Liver (tissue), 9 donors: ENCODE results near the gene RPS6KC1. TPM values are rescaled to one million over a fixed set of nuclear protein-coding genes. Genes with fewer than 3 reads are reported as not detected.

Source experiments
- DNase-seq: peaks from one replicate; pipeline ENCODE4 v3.0.0-alpha.2; 2017; ENCODE audit warnings: low spot score
- H3K27ac ChIP-seq, 2 donors: one replicate each; pipeline ENCODE4 v1.7.0; 2013; ENCODE audit warnings: inconsistent platforms in 2 of 2, low read length in 2 of 2, control low read depth in 1 of 2, low read depth in 1 of 2, mild to moderate bottlenecking in 1 of 2
- H3K27me3 ChIP-seq, 4 donors: one replicate each; pipeline versions ENCODE4 v1.6.1 to v1.7.0; 2013; ENCODE audit warnings: low read length in 3 of 4, inconsistent platforms in 1 of 4, mild to moderate bottlenecking in 1 of 4, moderate library complexity in 1 of 4; ENCODE audit not compliant: control insufficient read depth in 4 of 4, insufficient read depth in 4 of 4
- H3K36me3 ChIP-seq, 4 donors: one replicate each; pipeline versions ENCODE4 v1.6.1 to v1.7.0; 2013; ENCODE audit warnings: low read length in 3 of 4, mild to moderate bottlenecking in 3 of 4, low read depth in 1 of 4, moderate library complexity in 1 of 4; ENCODE audit not compliant: control insufficient read depth in 4 of 4, insufficient read depth in 3 of 4
- H3K4me1 ChIP-seq, 4 donors: one replicate each; pipeline versions ENCODE4 v1.6.1 to v1.7.0; 2013; ENCODE audit warnings: low read length in 3 of 4, mild to moderate bottlenecking in 3 of 4, moderate library complexity in 1 of 4; ENCODE audit not compliant: control insufficient read depth in 4 of 4, insufficient read depth in 4 of 4
- H3K4me3 ChIP-seq, 3 donors: one replicate each; pipeline versions ENCODE4 v1.6.1 to v1.7.0; 2013; ENCODE audit warnings: low read length in 3 of 3, control low read depth in 1 of 3, low read depth in 1 of 3, mild to moderate bottlenecking in 1 of 3
- H3K9ac ChIP-seq, 2 donors: one replicate each; pipeline ENCODE4 v1.7.0; 2013; ENCODE audit warnings: low read length in 2 of 2, mild to moderate bottlenecking in 2 of 2, moderate library complexity in 2 of 2, control low read depth in 1 of 2, low read depth in 1 of 2
- H3K9me3 ChIP-seq, 4 donors: one replicate each; pipeline versions ENCODE4 v1.6.1 to v1.7.0; 2013; ENCODE audit warnings: low read length in 3 of 4; ENCODE audit not compliant: control insufficient read depth in 4 of 4
- CTCF ChIP-seq: fragments of 150-350 bp; IDR thresholded peaks from 2 replicates; pipeline ENCODE4 v1.5.1; 2017; ENCODE audit warnings: improper control_type of control experiment, low read depth, low read length; ENCODE audit not compliant: missing input control
- EGR1 ChIP-seq, 2 donors: IDR thresholded peaks; 2 replicates each; pipeline ENCODE4 v1.6.1; 2016 to 2018; ENCODE audit warnings: antibody characterized with exemption in 2 of 2, low read depth in 2 of 2
- FOXA1 ChIP-seq: IDR thresholded peaks from 2 replicates; pipeline ENCODE4 v1.6.1; 2016; ENCODE audit warnings: antibody characterized with exemption
- FOXA2 ChIP-seq: IDR thresholded peaks from 2 replicates; pipeline ENCODE4 v1.6.1; 2016; ENCODE audit warnings: antibody characterized with exemption
- GABPA ChIP-seq, 2 donors: IDR thresholded peaks in 1 of 2; conservative IDR thresholded peaks in 1 of 2; 2 replicates each; pipeline ENCODE4 v1.6.1; 2016; ENCODE audit warnings: antibody characterized with exemption in 2 of 2, mild to moderate bottlenecking in 1 of 2, moderate library complexity in 1 of 2
- HNF4A ChIP-seq, 2 donors: conservative IDR thresholded peaks; 2 replicates each; pipeline ENCODE4 v1.6.1; 2016; ENCODE audit warnings: antibody characterized with exemption in 2 of 2, mild to moderate bottlenecking in 2 of 2
- HNF4G ChIP-seq: IDR thresholded peaks from 2 replicates; pipeline ENCODE4 v1.6.1; 2016; ENCODE audit warnings: antibody characterized with exemption
- JUND ChIP-seq, 2 donors: IDR thresholded peaks; 2 replicates each; pipeline ENCODE4 v1.6.1; 2016; ENCODE audit warnings: antibody characterized with exemption in 2 of 2
- MAX ChIP-seq: IDR thresholded peaks from 2 replicates; pipeline ENCODE4 v1.6.1; 2016; ENCODE audit warnings: antibody characterized with exemption
- NR2F2 ChIP-seq: IDR thresholded peaks from 2 replicates; pipeline ENCODE4 v1.6.1; 2016; ENCODE audit warnings: antibody characterized with exemption
- RXRA ChIP-seq, 2 donors: IDR thresholded peaks; 2 replicates each; pipeline ENCODE4 v1.6.1; 2017 to 2018; ENCODE audit warnings: antibody characterized with exemption in 2 of 2, mild to moderate bottlenecking in 1 of 2
- SP1 ChIP-seq: IDR thresholded peaks from 2 replicates; pipeline ENCODE4 v1.6.1; 2018; ENCODE audit warnings: antibody characterized with exemption, mild to moderate bottlenecking
- TAF1 ChIP-seq: conservative IDR thresholded peaks from 2 replicates; pipeline ENCODE4 v1.6.1; 2016; ENCODE audit warnings: antibody characterized with exemption, mild to moderate bottlenecking
- YY1 ChIP-seq: IDR thresholded peaks from 2 replicates; pipeline ENCODE4 v1.6.1; 2016; ENCODE audit warnings: antibody characterized with exemption, mild to moderate bottlenecking
- WGBS: extraction: QIAGEN DNeasy Blood & Tissue Kit; methylation state at CpG from one replicate; pipeline ENCODE4 v1.1.7; 2013; 5-methylcytosine and 5-hydroxymethylcytosine counted together
- polyA plus RNA-seq, 2 donors: library from polyadenylated mRNA; stranded (reverse) in 1 of 2; unstranded in 1 of 2; fragments of 200-250 nt in 1 of 2; fragments of >200 nt in 1 of 2; fragmentation: Nextera tagmentation in 1 of 2; extraction: Ambion mirVana in 1 of 2; gene quantifications; one replicate each; pipeline versions ENCODE4 v1.2.1 to v1.2.3, GENCODE V29; 2013 to 2015
- total RNA-seq, 2 donors: library from RNA; depleted of rRNA; stranded (reverse); fragments of >200 nt; gene quantifications; one replicate each; pipeline ENCODE4 v1.2.3, GENCODE V29; 2014
- TF ChIP-seq, protein P1 (sequence below): IDR thresholded peaks from 2 replicates; pipeline ENCODE4 v1.6.1; 2016; ENCODE audit warnings: antibody characterized with exemption, mild to moderate bottlenecking
- TF ChIP-seq, protein P2 (sequence below): IDR thresholded peaks from 2 replicates; pipeline ENCODE4 v1.6.1; 2016; ENCODE audit warnings: antibody characterized with exemption
- donor health status: healthy.
- donor health status: healthy.
- donor health status: healthy.
- donor health status: healthy.
- donor health status: healthy.

The RPS6KC1 gene
- total and polyA plus RNA-seq, 4 donors: 3.5 to 15.6 (median 9.8) TPM

- H3K4me3 ChIP-seq: no peak overlapping the region
- no peaks in the 10 kb centered on the region for H3K27me3 ChIP-seq
- 33% methylated on average over 2 of the region's 2 CpGs for WGBS
- H3K9ac ChIP-seq: peak overlapping the region in 1 of 2 donors; percentile 60
- H3K27ac ChIP-seq: peak overlapping the region in 1 of 2 donors; percentile 55
- peaks cover 0 to 18% (median 4%) of the 10 kb centered on the region in 4 donors for H3K4me1 ChIP-seq
- H3K36me3 ChIP-seq: peaks cover 0 to 2% (median 0%) of the 10 kb centered on the region in 4 donors
- DNase-seq: no peak
- TF ChIP-seq, protein P1, sequence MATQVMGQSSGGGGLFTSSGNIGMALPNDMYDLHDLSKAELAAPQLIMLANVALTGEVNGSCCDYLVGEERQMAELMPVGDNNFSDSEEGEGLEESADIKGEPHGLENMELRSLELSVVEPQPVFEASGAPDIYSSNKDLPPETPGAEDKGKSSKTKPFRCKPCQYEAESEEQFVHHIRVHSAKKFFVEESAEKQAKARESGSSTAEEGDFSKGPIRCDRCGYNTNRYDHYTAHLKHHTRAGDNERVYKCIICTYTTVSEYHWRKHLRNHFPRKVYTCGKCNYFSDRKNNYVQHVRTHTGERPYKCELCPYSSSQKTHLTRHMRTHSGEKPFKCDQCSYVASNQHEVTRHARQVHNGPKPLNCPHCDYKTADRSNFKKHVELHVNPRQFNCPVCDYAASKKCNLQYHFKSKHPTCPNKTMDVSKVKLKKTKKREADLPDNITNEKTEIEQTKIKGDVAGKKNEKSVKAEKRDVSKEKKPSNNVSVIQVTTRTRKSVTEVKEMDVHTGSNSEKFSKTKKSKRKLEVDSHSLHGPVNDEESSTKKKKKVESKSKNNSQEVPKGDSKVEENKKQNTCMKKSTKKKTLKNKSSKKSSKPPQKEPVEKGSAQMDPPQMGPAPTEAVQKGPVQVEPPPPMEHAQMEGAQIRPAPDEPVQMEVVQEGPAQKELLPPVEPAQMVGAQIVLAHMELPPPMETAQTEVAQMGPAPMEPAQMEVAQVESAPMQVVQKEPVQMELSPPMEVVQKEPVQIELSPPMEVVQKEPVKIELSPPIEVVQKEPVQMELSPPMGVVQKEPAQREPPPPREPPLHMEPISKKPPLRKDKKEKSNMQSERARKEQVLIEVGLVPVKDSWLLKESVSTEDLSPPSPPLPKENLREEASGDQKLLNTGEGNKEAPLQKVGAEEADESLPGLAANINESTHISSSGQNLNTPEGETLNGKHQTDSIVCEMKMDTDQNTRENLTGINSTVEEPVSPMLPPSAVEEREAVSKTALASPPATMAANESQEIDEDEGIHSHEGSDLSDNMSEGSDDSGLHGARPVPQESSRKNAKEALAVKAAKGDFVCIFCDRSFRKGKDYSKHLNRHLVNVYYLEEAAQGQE: no peak
- no peak for TF ChIP-seq JUND (IDR thresholded peaks at IDR 0.05)
- no peak for TF ChIP-seq TAF1
- peak; percentile 21 for TF ChIP-seq YY1
- no peak for TF ChIP-seq GABPA (IDR thresholded peaks at IDR 0.05 in 1 of 2, conservative IDR thresholded peaks at IDR 0.05 in 1 of 2)
- no peak for TF ChIP-seq CTCF
- TF ChIP-seq HNF4A (conservative IDR thresholded peaks at IDR 0.05): no peak
- TF ChIP-seq RXRA (IDR thresholded peaks at IDR 0.05): no peak
- TF ChIP-seq EGR1 (IDR thresholded peaks at IDR 0.05; ENCODE audit: low read depth in 2 of 2): no peak
- no peak for TF ChIP-seq FOXA1
- TF ChIP-seq HNF4G: no peak
- peak; percentile 28 for TF ChIP-seq MAX
- TF ChIP-seq, protein P2, sequence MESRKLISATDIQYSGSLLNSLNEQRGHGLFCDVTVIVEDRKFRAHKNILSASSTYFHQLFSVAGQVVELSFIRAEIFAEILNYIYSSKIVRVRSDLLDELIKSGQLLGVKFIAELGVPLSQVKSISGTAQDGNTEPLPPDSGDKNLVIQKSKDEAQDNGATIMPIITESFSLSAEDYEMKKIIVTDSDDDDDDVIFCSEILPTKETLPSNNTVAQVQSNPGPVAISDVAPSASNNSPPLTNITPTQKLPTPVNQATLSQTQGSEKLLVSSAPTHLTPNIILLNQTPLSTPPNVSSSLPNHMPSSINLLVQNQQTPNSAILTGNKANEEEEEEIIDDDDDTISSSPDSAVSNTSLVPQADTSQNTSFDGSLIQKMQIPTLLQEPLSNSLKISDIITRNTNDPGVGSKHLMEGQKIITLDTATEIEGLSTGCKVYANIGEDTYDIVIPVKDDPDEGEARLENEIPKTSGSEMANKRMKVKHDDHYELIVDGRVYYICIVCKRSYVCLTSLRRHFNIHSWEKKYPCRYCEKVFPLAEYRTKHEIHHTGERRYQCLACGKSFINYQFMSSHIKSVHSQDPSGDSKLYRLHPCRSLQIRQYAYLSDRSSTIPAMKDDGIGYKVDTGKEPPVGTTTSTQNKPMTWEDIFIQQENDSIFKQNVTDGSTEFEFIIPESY: no peak
- no peaks in the 10 kb centered on the region for H3K9me3 ChIP-seq
Measured at GRCh38 chr1:213247038-213247437, 196.0 kb downstream of the RPS6KC1 start.

GRCh38 chr1:213249395-213249794 lies 198.4 kb downstream of the RPS6KC1 start:
- WGBS: 98% methylated on average over 6 of the region's 6 CpGs
- Histone ChIP-seq H3K4me1 (peaks cover 0 to 18% (median 4%) of the 10 kb centered on the region in 4 donors), H3K36me3 (no peaks in the 10 kb centered on the region), H3K9ac (no peak overlapping the region), H3K9me3 (no peaks in the 10 kb centered on the region), H3K27me3 (no peaks in the 10 kb centered on the region), H3K27ac (no peak overlapping the region), H3K4me3 (no peak overlapping the region)
- DNase-seq: no peak
- no peak for TF ChIP-seq NR2F2
- TF ChIP-seq TAF1: no peak
- no peak for TF ChIP-seq FOXA2
- no peak for TF ChIP-seq YY1
- TF ChIP-seq, protein P2: no peak
- TF ChIP-seq, protein P1: no peak
- TF ChIP-seq RXRA (IDR thresholded peaks at IDR 0.05): no peak
- no peak for TF ChIP-seq FOXA1
- TF ChIP-seq CTCF: no peak
- no peak for TF ChIP-seq SP1
